IPS DF 6.9 (cell line): ENCODE measurements around the gene ASCC2.
"Not testable (repeated sequence)": the region's sequence is repeated elsewhere in the genome, so short reads cannot be mapped to it uniquely, and the experiment has no call there.

Source experiments
- DNase-seq: peaks from one replicate; pipeline ENCODE4 v3.0.0-alpha.2; 2013; ENCODE audit warnings: low read depth, low spot score
- H3K27ac ChIP-seq: one replicate; pipeline ENCODE4 v1.5.1; 2013; ENCODE audit warnings: low read length, control low read depth
- H3K27me3 ChIP-seq: 2 replicates; pipeline ENCODE4 v1.6.1; 2013; ENCODE audit warnings: mild to moderate bottlenecking, low read length; ENCODE audit not compliant: control insufficient read depth, insufficient read depth
- H3K36me3 ChIP-seq: 2 replicates; pipeline ENCODE4 v1.6.1; 2013; ENCODE audit warnings: low read length; ENCODE audit not compliant: control insufficient read depth, insufficient read depth
- H3K4me1 ChIP-seq: 2 replicates; pipeline ENCODE4 v1.6.1; 2013; ENCODE audit warnings: low read length; ENCODE audit not compliant: control insufficient read depth, insufficient read depth
- H3K4me3 ChIP-seq: 2 replicates; pipeline ENCODE4 v1.5.1; 2013; ENCODE audit warnings: mild to moderate bottlenecking, low read length
- H3K9me3 ChIP-seq: 2 replicates; pipeline ENCODE4 v1.6.1; 2013; ENCODE audit warnings: low read length, inconsistent platforms; ENCODE audit not compliant: control insufficient read depth, insufficient read depth
- WGBS: extraction: QIAGEN DNeasy Blood & Tissue Kit; methylation state at CpG from one replicate; pipeline ENCODE4 v1.1.7; 2013; ENCODE audit warnings: mixed read lengths, missing lambda C conversion rate; ENCODE audit not compliant: insufficient read length, insufficient coverage; 5-methylcytosine and 5-hydroxymethylcytosine counted together

ASCC2 gene

DNA sequence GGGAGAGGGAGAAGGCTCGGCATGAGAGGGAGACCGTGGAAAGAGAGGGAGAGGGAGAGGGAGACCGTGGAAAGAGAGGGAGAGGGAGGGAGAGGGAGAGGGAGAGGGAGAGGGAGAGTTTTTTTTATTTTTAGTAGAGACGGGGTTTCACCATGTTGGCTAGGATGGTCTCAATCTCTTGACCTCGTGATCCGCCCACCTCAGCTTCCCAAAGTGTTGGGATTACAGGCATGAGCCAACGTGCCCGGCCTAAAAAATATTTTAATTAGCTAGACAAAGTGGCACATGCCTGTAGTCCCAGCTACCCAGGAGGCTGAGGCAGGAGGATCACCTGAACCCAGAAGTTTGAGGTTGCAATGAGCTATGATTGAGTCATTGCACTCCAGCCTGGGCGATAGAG lies 21.0 kb upstream of the ASCC2 start:
- H3K36me3 ChIP-seq, DNase-seq, H3K4me3 ChIP-seq, H3K27me3 ChIP-seq, H3K27ac ChIP-seq, H3K9me3 ChIP-seq, H3K4me1 ChIP-seq: not testable (repeated sequence)
- 89% methylated on average over 1 of the region's 9 CpGs for WGBS

DNA sequence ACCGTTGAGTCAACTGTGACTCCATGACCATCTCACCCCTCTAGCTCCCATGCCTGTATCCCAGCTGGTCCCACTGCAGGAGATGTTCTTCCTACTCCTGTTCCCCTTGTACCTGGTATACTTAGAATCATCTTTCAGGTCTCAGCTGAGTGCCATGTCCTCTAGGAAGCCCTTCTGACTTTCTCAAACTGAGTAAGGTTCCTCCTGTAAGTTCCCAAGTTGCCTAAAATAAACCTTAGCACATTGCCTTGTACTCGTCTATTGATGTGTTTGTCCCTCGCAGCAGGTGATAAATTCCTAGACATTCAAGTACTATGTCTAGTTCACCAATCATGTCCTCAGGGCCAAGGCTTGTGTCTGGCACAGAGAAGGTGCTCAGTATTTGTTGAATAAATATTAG lies 18.4 kb upstream of the ASCC2 start:
- Histone ChIP-seq H3K4me3 (no peak overlapping the region), H3K27ac (no peak overlapping the region), H3K9me3 (no peaks in the 10 kb centered on the region), H3K36me3 (no peaks in the 10 kb centered on the region), H3K4me1 (no peaks in the 10 kb centered on the region), H3K27me3 (no peaks in the 10 kb centered on the region)
- WGBS = no CpG with 5 or more reads among the region's 3 CpGs
- no peak for DNase-seq

DNA sequence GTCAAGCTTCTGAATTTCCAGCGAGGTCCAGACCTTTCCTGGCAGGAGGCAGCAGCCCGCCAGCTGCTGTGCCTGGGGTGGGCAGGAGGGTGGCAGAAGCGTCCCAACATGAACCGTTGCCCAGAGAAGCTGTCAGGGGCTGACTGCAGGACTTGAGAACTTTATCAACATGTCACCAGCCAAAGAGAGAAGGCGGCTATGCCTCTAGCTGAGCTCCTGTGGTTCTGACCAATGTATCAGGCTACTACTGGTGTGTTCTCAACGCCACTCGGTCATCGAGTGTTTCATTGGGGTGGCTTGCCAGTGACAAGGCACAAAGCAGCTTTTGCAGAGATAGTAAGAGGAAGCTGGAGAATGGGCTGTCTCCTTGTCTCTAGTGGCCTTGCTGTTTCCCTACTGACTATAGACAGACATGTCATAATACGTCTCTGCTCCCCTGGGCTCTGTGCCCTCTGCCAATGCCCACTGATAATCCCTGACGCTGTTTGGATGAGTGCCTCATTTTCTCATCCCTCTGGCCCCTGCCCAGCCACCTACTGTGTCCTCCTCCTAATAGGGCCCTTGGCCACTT lies 17.6 kb upstream of the ASCC2 start:
- no peak overlapping the region for H3K27ac ChIP-seq
- no peak overlapping the region for H3K4me3 ChIP-seq
- no peak for DNase-seq
- H3K27me3 ChIP-seq = no peaks in the 10 kb centered on the region
- no peaks in the 10 kb centered on the region for H3K4me1 ChIP-seq
- no peaks in the 10 kb centered on the region for H3K9me3 ChIP-seq
- no CpG with 5 or more reads among the region's 10 CpGs for WGBS
- no peaks in the 10 kb centered on the region for H3K36me3 ChIP-seq

DNA sequence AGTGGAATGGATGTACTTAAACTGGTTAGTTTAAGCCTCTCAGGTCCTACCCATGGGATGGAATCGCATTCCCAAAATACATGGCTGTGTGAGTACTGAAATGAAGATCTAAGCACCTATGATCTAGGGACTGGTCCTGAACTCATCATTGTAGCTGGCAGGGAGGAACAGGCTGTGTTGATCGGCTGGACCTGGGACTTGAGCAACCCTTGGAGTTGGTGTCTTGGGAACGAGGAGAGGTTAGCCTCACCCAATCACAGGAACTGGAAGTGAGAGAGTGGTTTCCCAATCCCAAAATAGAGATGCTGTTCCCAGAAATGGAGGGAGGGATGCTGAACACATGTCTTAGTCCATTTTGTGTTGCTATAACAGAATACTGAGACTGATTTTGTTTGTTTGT lies 16.4 kb upstream of the ASCC2 start:
- no peak overlapping the region for H3K27ac ChIP-seq

DNA sequence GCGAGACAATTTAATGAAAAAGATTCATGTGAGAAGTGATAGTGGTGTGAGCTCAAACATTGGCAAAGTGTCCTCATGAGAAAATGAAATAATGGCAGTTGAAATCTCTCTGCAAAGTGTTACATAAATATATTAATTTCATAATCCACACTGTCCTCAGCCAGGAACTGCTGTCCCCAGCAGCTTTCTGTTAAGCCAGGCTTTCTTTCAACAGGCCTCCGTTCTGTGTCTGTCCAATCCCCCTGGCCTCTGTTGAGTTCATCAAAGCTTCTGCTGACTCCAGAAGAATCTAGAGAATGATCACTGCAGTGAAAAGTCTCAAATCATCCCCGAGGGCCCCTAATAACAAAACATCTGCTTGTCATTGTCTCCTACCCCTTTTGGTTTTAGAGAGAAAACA lies 10.0 kb upstream of the ASCC2 start:
- Histone ChIP-seq H3K4me1 (no peaks in the 10 kb centered on the region), H3K27ac (no peak overlapping the region), H3K27me3 (no peaks in the 10 kb centered on the region), H3K9me3 (no peaks in the 10 kb centered on the region), H3K4me3 (no peak overlapping the region), H3K36me3 (no peaks in the 10 kb centered on the region)
- WGBS = no CpG with 5 or more reads among the region's 3 CpGs
- no peak for DNase-seq

More for the DNA sequence above, 16.4 kb upstream of the ASCC2 start:
- DNase-seq = no peak
- H3K4me1 ChIP-seq = no peaks in the 10 kb centered on the region
- no peak overlapping the region for H3K4me3 ChIP-seq
- H3K27me3 ChIP-seq = no peaks in the 10 kb centered on the region
- no peaks in the 10 kb centered on the region for H3K9me3 ChIP-seq
- no CpG with 5 or more reads among the region's 3 CpGs for WGBS
- no peaks in the 10 kb centered on the region for H3K36me3 ChIP-seq

DNA sequence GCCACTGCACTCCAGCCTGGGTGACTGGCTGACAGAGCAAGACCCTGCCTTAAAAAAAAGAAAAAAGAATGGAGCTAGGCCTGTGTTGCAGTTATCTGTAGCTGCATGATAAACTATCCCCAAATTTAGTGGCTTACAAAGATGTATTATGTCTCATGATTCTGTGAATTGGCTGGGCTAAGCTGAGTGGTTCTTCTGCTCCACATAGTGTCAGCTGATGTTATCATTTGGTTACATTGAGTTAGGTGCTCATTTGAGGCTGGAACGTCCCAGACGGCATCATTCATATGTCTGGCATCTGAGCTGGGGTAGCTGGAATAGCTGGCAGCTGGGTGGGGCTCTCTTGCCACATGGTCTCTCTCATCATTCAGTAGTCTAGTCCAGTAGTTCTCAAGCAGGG lies 8.2 kb upstream of the ASCC2 start:
- DNase-seq = no peak
- Histone ChIP-seq H3K27ac (no peak overlapping the region), H3K4me3 (no peak overlapping the region), H3K36me3 (no peaks in the 10 kb centered on the region), H3K4me1 (no peaks in the 10 kb centered on the region), H3K9me3 (no peaks in the 10 kb centered on the region), H3K27me3 (no peaks in the 10 kb centered on the region)
- WGBS = no CpG with 5 or more reads among the region's 2 CpGs

DNA sequence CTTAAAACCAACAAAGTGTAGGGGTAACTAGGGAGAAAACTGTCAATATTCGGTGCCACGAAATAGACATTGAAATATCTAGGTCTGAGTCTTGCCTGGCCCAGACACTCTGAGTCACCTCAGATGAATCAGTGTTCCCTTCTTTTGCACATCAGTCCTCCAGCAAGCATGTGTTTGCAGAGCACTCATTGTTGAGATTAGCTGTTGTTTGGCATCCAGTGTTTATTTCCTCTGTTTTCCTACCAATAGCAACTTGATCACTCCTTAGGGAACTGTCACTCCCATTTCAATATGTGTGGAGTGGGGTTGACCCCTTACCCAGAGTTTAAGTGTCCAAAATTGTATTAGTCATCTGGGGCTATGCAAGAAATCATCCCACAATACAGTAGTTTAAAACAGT lies 4.7 kb upstream of the ASCC2 start:
- no CpG with 5 or more reads among the region's 2 CpGs for WGBS
- DNase-seq = no peak

DNA sequence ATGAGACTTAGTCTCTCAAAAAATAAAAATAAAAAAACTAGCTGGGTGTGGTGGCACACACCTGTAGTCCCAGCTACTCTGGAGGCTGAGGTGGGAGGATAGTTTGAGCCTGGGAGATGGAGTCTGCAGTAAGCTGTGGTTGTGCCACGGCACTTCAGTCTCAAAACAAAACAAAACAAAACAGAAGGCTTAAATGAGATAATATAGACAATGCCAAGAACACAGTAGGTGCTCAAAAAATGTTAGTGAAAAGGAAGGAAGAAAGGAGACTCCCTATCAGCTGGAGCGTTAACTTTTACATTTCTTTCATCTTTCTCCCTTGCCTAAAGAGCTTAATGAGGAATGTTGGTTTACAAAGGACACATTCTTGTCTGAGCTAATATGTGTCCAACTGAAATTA lies 4.1 kb upstream of the ASCC2 start:
- H3K4me1 ChIP-seq = no peaks in the 10 kb centered on the region
- no peak overlapping the region for H3K27ac ChIP-seq
- no peaks in the 10 kb centered on the region for H3K9me3 ChIP-seq
- no peaks in the 10 kb centered on the region for H3K36me3 ChIP-seq
- H3K4me3 ChIP-seq = no peak overlapping the region
- WGBS = no CpG with 5 or more reads among the region's 2 CpGs
- no peak for DNase-seq
- H3K27me3 ChIP-seq = no peaks in the 10 kb centered on the region

More for the DNA sequence above, 4.7 kb upstream of the ASCC2 start:
- H3K27ac ChIP-seq = no peak overlapping the region
- H3K27me3 ChIP-seq = no peaks in the 10 kb centered on the region
- H3K36me3 ChIP-seq = no peaks in the 10 kb centered on the region
- no peak overlapping the region for H3K4me3 ChIP-seq
- no peaks in the 10 kb centered on the region for H3K9me3 ChIP-seq
- H3K4me1 ChIP-seq = no peaks in the 10 kb centered on the region

DNA sequence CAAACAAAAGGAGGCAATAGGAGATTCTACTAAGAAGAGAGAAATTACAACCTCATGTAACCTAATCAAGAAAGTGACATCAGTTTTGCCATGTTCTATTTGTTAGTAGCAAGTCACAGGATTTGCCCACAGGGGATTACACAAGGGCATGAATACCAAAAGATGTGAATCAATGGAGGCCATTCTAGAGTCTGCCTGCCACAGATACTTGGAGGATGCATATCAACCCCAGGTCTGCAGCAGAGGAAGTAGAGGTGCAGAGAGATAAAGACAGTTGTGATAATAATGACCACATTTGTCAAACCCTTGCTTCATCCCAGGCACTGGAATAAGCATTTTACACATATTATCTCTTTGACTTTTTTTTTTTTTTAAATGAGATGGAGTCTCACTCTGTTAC lies 2.4 kb upstream of the ASCC2 start:
- Histone ChIP-seq H3K27ac (no peak overlapping the region), H3K9me3 (no peaks in the 10 kb centered on the region)
- no peak for DNase-seq

DNA sequence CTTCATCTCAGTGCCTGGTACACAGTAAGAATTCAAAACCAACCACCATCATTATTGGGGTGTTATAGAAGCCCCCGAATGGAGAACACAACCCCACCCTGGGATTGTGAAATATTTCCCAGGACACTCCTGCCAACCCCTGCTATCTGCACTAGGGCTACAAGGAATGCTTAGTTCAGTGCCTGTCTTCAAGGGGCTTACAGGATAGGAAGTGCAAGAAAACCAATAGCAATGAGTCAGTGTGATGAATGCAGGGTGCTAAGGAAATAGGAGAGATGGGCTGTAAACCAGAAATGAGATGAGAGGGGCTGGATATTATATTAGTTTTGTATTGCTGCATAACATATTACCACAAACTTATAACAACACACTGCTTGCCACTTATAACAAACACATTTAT lies 965 bp upstream of the ASCC2 start:
- H3K4me3 ChIP-seq = no peak overlapping the region
- no peaks in the 10 kb centered on the region for H3K27me3 ChIP-seq
- H3K27ac ChIP-seq = no peak overlapping the region
- H3K36me3 ChIP-seq = no peaks in the 10 kb centered on the region
- no peaks in the 10 kb centered on the region for H3K9me3 ChIP-seq
- no peak for DNase-seq
- H3K4me1 ChIP-seq = no peaks in the 10 kb centered on the region
- WGBS = no CpG with 5 or more reads among the region's 1 CpG

More for the DNA sequence above, 2.4 kb upstream of the ASCC2 start:
- Histone ChIP-seq H3K27me3 (no peaks in the 10 kb centered on the region), H3K36me3 (no peaks in the 10 kb centered on the region), H3K4me1 (no peaks in the 10 kb centered on the region), H3K4me3 (no peak overlapping the region)

DNA sequence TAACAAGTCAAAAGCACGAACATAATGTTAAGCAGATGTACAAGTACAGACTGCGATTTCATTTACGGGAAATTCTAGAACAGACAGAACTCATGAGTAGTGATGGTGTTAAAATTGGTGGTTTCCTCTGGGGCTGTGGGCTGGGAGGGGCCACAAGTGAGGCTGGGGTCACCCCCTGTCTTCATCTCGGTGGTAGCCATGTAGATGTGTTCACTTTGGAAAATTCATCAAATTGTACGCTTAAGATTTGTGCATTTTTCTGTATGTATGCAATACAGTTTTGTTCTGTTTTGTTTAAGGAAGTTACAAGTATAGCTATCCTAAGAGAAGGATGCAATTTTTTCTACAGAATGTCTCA lies 504 bp upstream of the ASCC2 start:
- H3K27me3 ChIP-seq = no peaks in the 10 kb centered on the region
- H3K36me3 ChIP-seq = no peaks in the 10 kb centered on the region
- H3K27ac ChIP-seq = no peak overlapping the region
- no peak for DNase-seq
- WGBS = no CpG with 5 or more reads among the region's 5 CpGs
- no peaks in the 10 kb centered on the region for H3K4me1 ChIP-seq
- peak overlapping the region; percentile 11; the same call in 1 of the 2 replicates for H3K4me3 ChIP-seq
- no peaks in the 10 kb centered on the region for H3K9me3 ChIP-seq
